HepG2 (cell line): ENCODE results near the gene RBCK1. TPM values are rescaled to one million over a fixed set of nuclear protein-coding genes. Genes with fewer than 3 reads are reported as not detected.
A peak's percentile ranks its signal among the peaks of the same experiment; 100 is the strongest.

Experiments
- AGO2 ChIP-seq: fragments of 200-400 bp; formaldehyde crosslinking; optimal IDR thresholded peaks from 2 replicates; pipeline ENCODE3; 2017; ENCODE audit warnings: mild to moderate bottlenecking, low read depth, low read length, moderate library complexity
- CERS6 ChIP-seq: sonication (generic); formaldehyde crosslinking; IDR thresholded peaks from 2 replicates; pipeline ENCODE4 v1.5.0; 2020; ENCODE audit warnings: missing genetic modification reagents
- FLYWCH1 ChIP-seq: sonication (generic); formaldehyde crosslinking; IDR thresholded peaks from 2 replicates; pipeline ENCODE4 v1.8.1; 2023; ENCODE audit warnings: mild to moderate bottlenecking, missing genetic modification reagents
- FOXC1 ChIP-seq: sonication (generic); formaldehyde crosslinking; IDR thresholded peaks from 2 replicates; pipeline ENCODE4 v1.8.0; 2022; ENCODE audit warnings: mild to moderate bottlenecking, missing genetic modification reagents, borderline replicate concordance
- FOXK1 ChIP-seq: sonication (generic); formaldehyde crosslinking; IDR thresholded peaks from 2 replicates; pipeline ENCODE4 v1.4.0; 2020; ENCODE audit warnings: low read depth, missing genetic modification reagents, borderline replicate concordance
- FOXK2 ChIP-seq: fragments of 450-650 bp; IDR thresholded peaks from 2 replicates; pipeline ENCODE4 v1.6.1; 2016
- GMEB1 ChIP-seq: sonication (generic); formaldehyde crosslinking; IDR thresholded peaks from 2 replicates; pipeline ENCODE4 v1.5.1; 2020; ENCODE audit warnings: missing genetic modification reagents, mild to moderate bottlenecking, borderline replicate concordance
- GZF1 ChIP-seq: sonication (generic); formaldehyde crosslinking; IDR thresholded peaks from 2 replicates; pipeline ENCODE4 v1.5.1; 2020; ENCODE audit warnings: mild to moderate bottlenecking, missing genetic modification reagents
- HBP1 ChIP-seq: IDR thresholded peaks from 2 replicates; pipeline ENCODE4 v1.6.1; 2016; ENCODE audit warnings: low read depth, control low read depth
- HMG20B ChIP-seq: conservative IDR thresholded peaks from 2 replicates; pipeline ENCODE4 v1.6.1; 2016; ENCODE audit warnings: missing genetic modification reagents, missing compliant biosample characterization
- HNRNPUL1 ChIP-seq: fragments of 200-400 bp; formaldehyde crosslinking; IDR thresholded peaks from 2 replicates; pipeline ENCODE4 v1.6.1; 2017; ENCODE audit warnings: low read depth, mild to moderate bottlenecking, low read length, moderate library complexity
- KLF12 ChIP-seq: sonication (generic); formaldehyde crosslinking; IDR thresholded peaks from 2 replicates; pipeline ENCODE4 v1.4.0; 2020; ENCODE audit warnings: missing genetic modification reagents, borderline replicate concordance
- MED1 ChIP-seq: sonication (generic); formaldehyde crosslinking; IDR thresholded peaks from 2 replicates; pipeline ENCODE4 v1.4.0; 2020; ENCODE audit warnings: missing genetic modification reagents
- NFIB ChIP-seq: sonication (generic); formaldehyde crosslinking; IDR thresholded peaks from 2 replicates; pipeline ENCODE4 v1.9.0; 2021; ENCODE audit warnings: missing genetic modification reagents, mild to moderate bottlenecking, borderline replicate concordance
- NR1H2 ChIP-seq: sonication (generic); formaldehyde crosslinking; IDR thresholded peaks from 2 replicates; pipeline ENCODE4 v1.8.1; 2022; ENCODE audit warnings: low read depth, missing genetic modification reagents, borderline replicate concordance
- NR2C2 ChIP-seq: sonication (generic); formaldehyde crosslinking; IDR thresholded peaks from 2 replicates; pipeline ENCODE4 v1.4.0; 2020; ENCODE audit warnings: missing genetic modification reagents, mild to moderate bottlenecking, moderate library complexity, borderline replicate concordance
- NRL ChIP-seq: sonication (generic); formaldehyde crosslinking; IDR thresholded peaks from 2 replicates; pipeline ENCODE4 v1.5.0; 2020; ENCODE audit warnings: missing genetic modification reagents, mild to moderate bottlenecking, moderate library complexity, borderline replicate concordance
- PAF1 ChIP-seq: IDR thresholded peaks from 2 replicates; pipeline ENCODE4 v1.6.1; 2016; ENCODE audit warnings: missing genetic modification reagents, missing compliant biosample characterization
- PAX8 ChIP-seq: sonication (generic); formaldehyde crosslinking; IDR thresholded peaks from 2 replicates; pipeline ENCODE4 v1.8.0; 2022; ENCODE audit warnings: mild to moderate bottlenecking, missing genetic modification reagents, borderline replicate concordance
- REPIN1 ChIP-seq: sonication (generic); formaldehyde crosslinking; IDR thresholded peaks from 2 replicates; pipeline ENCODE4 v1.8.0; 2022; ENCODE audit warnings: missing genetic modification reagents, low read depth, mild to moderate bottlenecking, borderline replicate concordance
- SIN3B ChIP-seq: fragments of 150-350 bp; IDR thresholded peaks from 2 replicates; pipeline ENCODE4 v1.6.1; 2014; ENCODE audit warnings: low read length
- TP53 ChIP-seq: sonication (generic); formaldehyde crosslinking; conservative IDR thresholded peaks from 2 replicates; pipeline ENCODE4 v1.4.0; 2020; ENCODE audit warnings: missing genetic modification reagents
- WIZ ChIP-seq: sonication (generic); formaldehyde crosslinking; IDR thresholded peaks from 2 replicates; pipeline ENCODE4 v1.5.1; 2020; ENCODE audit warnings: mild to moderate bottlenecking, missing genetic modification reagents
- ZBTB20 ChIP-seq: sonication (generic); formaldehyde crosslinking; IDR thresholded peaks from 2 replicates; pipeline ENCODE4 v1.8.1; 2023; ENCODE audit warnings: missing genetic modification reagents, low read depth, mild to moderate bottlenecking, borderline replicate concordance
- ZMAT3 ChIP-seq: sonication (generic); formaldehyde crosslinking; conservative IDR thresholded peaks from 2 replicates; pipeline ENCODE4 v1.7.0; 2021; ENCODE audit warnings: missing genetic modification reagents
- ZNF230 ChIP-seq: sonication (generic); formaldehyde crosslinking; IDR thresholded peaks from 2 replicates; pipeline ENCODE4 v1.4.0; 2020; ENCODE audit warnings: mild to moderate bottlenecking, missing genetic modification reagents
- ZNF263 ChIP-seq: sonication (generic); formaldehyde crosslinking; IDR thresholded peaks from 2 replicates; pipeline ENCODE4 v1.4.0; 2020; ENCODE audit warnings: missing genetic modification reagents
- ZSCAN12 ChIP-seq: sonication (generic); formaldehyde crosslinking; IDR thresholded peaks from 2 replicates; pipeline ENCODE4 v1.9.0; 2021; ENCODE audit warnings: mild to moderate bottlenecking, missing genetic modification reagents
- polyA plus RNA-seq, 8 experiments: library from polyadenylated mRNA; depleted of rRNA in 3 of 8; stranded (reverse) in 7 of 8; unstranded in 1 of 8; fragments of >200 nt; fragmentation: Illumina TruSeq in 4 of 8; extraction: Trizol in 4 of 8; gene quantifications; 2 replicates each; pipeline versions ENCODE4 v1.2.1 to v1.2.3, GENCODE V29; 2011 to 2016; ENCODE audit warnings: low read depth in 4 of 8, missing spikeins in 1 of 8, mixed read lengths in 1 of 8; ENCODE audit not compliant: insufficient read depth in 1 of 8
- total RNA-seq, 5 experiments: library from RNA; depleted of rRNA; stranded (reverse); fragments of >200 nt; fragmentation: Illumina TruSeq; extraction: Trizol; gene quantifications; 2 replicates each; pipeline ENCODE4 v1.2.3, GENCODE V29; 2016; ENCODE audit warnings: low read depth in 1 of 5

RBCK1 gene
- total and polyA plus RNA-seq, 2 of the 13 experiments (the other 11 are each of a cell fraction or from before 2014, with no cell fraction given), result 149 to 215 TPM

GRCh38 chr20:401682-402495 lies 6.2 kb upstream of the RBCK1 start (continued):
- peak; percentile 24 for TF ChIP-seq AGO2
- TF ChIP-seq REPIN1 (CRISPR knock-in tag), result peak; percentile 87
- TF ChIP-seq ZMAT3 (CRISPR knock-in tag), result no peak
- no peak for TF ChIP-seq CERS6 (CRISPR knock-in tag)
- TF ChIP-seq KLF12 (CRISPR knock-in tag), result no peak
- no peak for TF ChIP-seq HBP1 (CRISPR knock-in tag)
- peak; percentile 50; the same call in 1 of the 2 replicates for TF ChIP-seq ZNF263 (CRISPR knock-in tag)
- no peak for TF ChIP-seq FLYWCH1 (CRISPR knock-in tag)
- TF ChIP-seq PAX8, result no peak
- no peak for TF ChIP-seq SIN3B
- TF ChIP-seq FOXC1 (CRISPR knock-in tag), result no peak
- peak; percentile 94 for TF ChIP-seq HNRNPUL1
- no peak; the same call in 1 of the 2 replicates for TF ChIP-seq WIZ (CRISPR knock-in tag)
- no peak for TF ChIP-seq ZSCAN12 (CRISPR knock-in tag)
- no peak for TF ChIP-seq NFIB (CRISPR knock-in tag)
- peak; percentile 89; the same call in 1 of the 2 replicates for TF ChIP-seq FOXK1 (CRISPR knock-in tag)
- TF ChIP-seq MED1 (CRISPR knock-in tag), result peak; percentile 99
- peak; percentile 72 for TF ChIP-seq NR2C2 (CRISPR knock-in tag)
- TF ChIP-seq NR1H2 (CRISPR knock-in tag), result no peak
- TF ChIP-seq GMEB1 (CRISPR knock-in tag), result peak; percentile 55; the same call in 1 of the 2 replicates
- no peak for TF ChIP-seq ZNF230 (CRISPR knock-in tag)
- TF ChIP-seq FOXK2, result peak; percentile 64
- no peak for TF ChIP-seq NRL (CRISPR knock-in tag)
- 0 out of 2 replicates have a peak, but pooled peaks have one; percentile 3 for TF ChIP-seq ZBTB20 (CRISPR knock-in tag)
- no peak for TF ChIP-seq PAF1
- TF ChIP-seq HMG20B (CRISPR knock-in tag), result peak; percentile 55
- TF ChIP-seq GZF1, result no peak; the same call in 1 of the 2 replicates
- TF ChIP-seq TP53 (CRISPR knock-in tag), result no peak
